CD8-positive, alpha-beta memory T cell (primary cell): ENCODE measurements around the gene PDSS2. TPM values are rescaled to one million over a fixed set of nuclear protein-coding genes. Genes with fewer than 3 reads are reported as not detected.
"Not testable (repeated sequence)": the region's sequence is repeated elsewhere in the genome, so short reads cannot be mapped to it uniquely, and the experiment has no call there.

ENCODE experiments used
- CTCF ChIA-PET: fragments of 350-600 bp; sonication (Branson Sonifier 250); formaldehyde crosslinking; loops from one replicate; lab custom pipeline; 2021; ENCODE audit warnings: antibody characterized with exemption; lab: Charles Lee
- POLR2A ChIA-PET: fragments of 350-600 bp; sonication (Branson Sonifier 250); formaldehyde crosslinking; loops from one replicate; lab custom pipeline; 2021; ENCODE audit warnings: antibody characterized with exemption; lab: Charles Lee
- DNase-seq, 5 donors: peaks; one replicate each; pipeline versions ENCODE4 v3.0.0 to v3.0.0-alpha.2; 2020 to 2022; ENCODE audit warnings: mixed read lengths in 1 of 5
- H3K27ac ChIP-seq: one replicate; pipeline ENCODE4 v1.7.0; 2013; ENCODE audit warnings: low read depth, mild to moderate bottlenecking, low read length, moderate library complexity
- H3K27me3 ChIP-seq: 2 replicates; pipeline ENCODE4 v1.7.0; 2013; ENCODE audit warnings: low read length, mild to moderate bottlenecking; ENCODE audit not compliant: insufficient read depth, poor library complexity, severe bottlenecking
- H3K36me3 ChIP-seq: 2 replicates; pipeline ENCODE4 v1.7.0; 2013; ENCODE audit warnings: mild to moderate bottlenecking, low read length, moderate library complexity; ENCODE audit not compliant: insufficient read depth
- H3K4me1 ChIP-seq: 2 replicates; pipeline ENCODE4 v1.7.0; 2013; ENCODE audit warnings: mild to moderate bottlenecking, low read length, moderate library complexity; ENCODE audit not compliant: insufficient read depth
- H3K4me3 ChIP-seq: 2 replicates; pipeline ENCODE4 v1.7.0; 2013; ENCODE audit warnings: mild to moderate bottlenecking, low read length
- H3K9me3 ChIP-seq: 2 replicates; pipeline ENCODE4 v1.7.0; 2013; ENCODE audit warnings: mild to moderate bottlenecking, low read length
- H3K27ac Mint-ChIP-seq, 8 donors: one replicate each; pipeline ENCODE4 v1.8.0; 2020 to 2021; ENCODE audit warnings: mixed read lengths in 8 of 8, mild to moderate bottlenecking in 6 of 8, inconsistent platforms in 3 of 8, moderate library complexity in 3 of 8
- H3K27me3 Mint-ChIP-seq, 2 donors: one replicate each; pipeline ENCODE4 v1.8.0; 2020 to 2021; ENCODE audit warnings: mixed read lengths in 2 of 2, mild to moderate bottlenecking in 1 of 2, moderate library complexity in 1 of 2
- H3K36me3 Mint-ChIP-seq, 3 donors: one replicate each; pipeline ENCODE4 v1.8.0; 2020 to 2021; ENCODE audit warnings: mixed read lengths in 3 of 3, inconsistent platforms in 1 of 3, mild to moderate bottlenecking in 1 of 3
- H3K4me1 Mint-ChIP-seq, 3 donors: one replicate each; pipeline ENCODE4 v1.8.0; 2020 to 2021; ENCODE audit warnings: mixed read lengths in 3 of 3, inconsistent platforms in 1 of 3, mild to moderate bottlenecking in 1 of 3
- H3K4me3 Mint-ChIP-seq, 7 donors: one replicate each; pipeline ENCODE4 v1.8.0; 2020 to 2021; ENCODE audit warnings: mixed read lengths in 7 of 7, mild to moderate bottlenecking in 6 of 7, moderate library complexity in 4 of 7, inconsistent platforms in 2 of 7
- H3K9me3 Mint-ChIP-seq, 5 donors: one replicate each; pipeline ENCODE4 v1.8.0; 2020 to 2022; ENCODE audit warnings: mixed read lengths in 5 of 5, mild to moderate bottlenecking in 3 of 5, moderate library complexity in 2 of 5, inconsistent platforms in 1 of 5
- polyA plus RNA-seq: library from polyadenylated mRNA; unstranded; fragments of 300-500 nt; fragmentation: Illumina TruSeq; gene quantifications from one replicate; pipeline ENCODE4 v1.2.3, GENCODE V29; 2021
- total RNA-seq, 2 experiments: library from RNA; stranded (reverse); gene quantifications; one replicate each; pipeline ENCODE4 v1.2.3, GENCODE V29; 2021

Gene PDSS2
- total and polyA plus RNA-seq, 3 experiments from 2014 or later = 13.4 to 14.2 (median 13.7) TPM

- H3K27ac Mint-ChIP-seq = no peak overlapping the region
- Histone ChIP-seq H3K9me3 (no peaks in the 10 kb centered on the region), H3K27me3 (no peaks in the 10 kb centered on the region), H3K4me3 (no peak overlapping the region), H3K27ac (no peak overlapping the region), H3K36me3 (no peaks in the 10 kb centered on the region), H3K4me1 (no peaks in the 10 kb centered on the region)
- H3K27me3 Mint-ChIP-seq = no peaks in the 10 kb centered on the region
- H3K4me3 Mint-ChIP-seq = no peak overlapping the region
- POLR2A ChIA-PET = interaction anchor here (0.6 kb wide), 1 partner anchor 725 kb away, joined by 3 read pairs; no protein-coding TSS in a partner anchor
- H3K9me3 Mint-ChIP-seq = no peaks in the 10 kb centered on the region
- no peak for DNase-seq
- peaks cover 0 to 4% (median 0%) of the 10 kb centered on the region in 3 donors for H3K4me1 Mint-ChIP-seq
- CTCF ChIA-PET = no interaction called here
- H3K36me3 Mint-ChIP-seq = peaks cover 0 to 2% (median 0%) of the 10 kb centered on the region in 3 donors
These were observed 178.6 kb downstream of the PDSS2 start for GRCh38 chr6:107280791-107281190.

- CTCF ChIA-PET, POLR2A ChIA-PET, H3K4me3 ChIP-seq, H3K27ac ChIP-seq, H3K36me3 ChIP-seq, DNase-seq, H3K9me3 Mint-ChIP-seq, H3K27ac Mint-ChIP-seq, H3K27me3 ChIP-seq, H3K4me1 Mint-ChIP-seq, H3K27me3 Mint-ChIP-seq, H3K4me3 Mint-ChIP-seq, H3K9me3 ChIP-seq, H3K4me1 ChIP-seq, H3K36me3 Mint-ChIP-seq: not testable (repeated sequence)
These were observed 179.4 kb downstream of the PDSS2 start for GRCh38 chr6:107280001-107280400.

- Mint-ChIP-seq H3K27me3 (peaks cover 0 to 1% of the 10 kb centered on the region in 2 donors), H3K4me1 (peaks cover 0 to 4% (median 0%) of the 10 kb centered on the region in 3 donors), H3K4me3 (no peak overlapping the region), H3K36me3 (peaks cover 3 to 18% (median 4%) of the 10 kb centered on the region in 3 donors), H3K27ac (no peak overlapping the region), H3K9me3 (no peaks in the 10 kb centered on the region)
- Histone ChIP-seq H3K36me3 (no peaks in the 10 kb centered on the region), H3K27me3 (no peaks in the 10 kb centered on the region), H3K9me3 (no peaks in the 10 kb centered on the region), H3K27ac (no peak overlapping the region), H3K4me3 (no peak overlapping the region), H3K4me1 (no peaks in the 10 kb centered on the region)
- CTCF ChIA-PET = no interaction called here
- no peak for DNase-seq
- POLR2A ChIA-PET = no interaction called here
These were observed 184.0 kb downstream of the PDSS2 start for GRCh38 chr6:107275330-107275865.

GRCh38 chr6:107274288-107274687, 185.1 kb downstream of the PDSS2 start:
- H3K27ac ChIP-seq = no peak overlapping the region
- no peak for DNase-seq
- no peak overlapping the region for H3K4me3 ChIP-seq
- ChIA-PET CTCF (no interaction called here), POLR2A (no interaction called here)
- H3K9me3 Mint-ChIP-seq = no peaks in the 10 kb centered on the region
- H3K27ac Mint-ChIP-seq = no peak overlapping the region
- peaks cover 3 to 19% (median 4%) of the 10 kb centered on the region in 3 donors for H3K36me3 Mint-ChIP-seq
- H3K4me3 Mint-ChIP-seq = no peak overlapping the region
- no peaks in the 10 kb centered on the region for H3K9me3 ChIP-seq
- peaks cover 0 to 4% (median 0%) of the 10 kb centered on the region in 3 donors for H3K4me1 Mint-ChIP-seq
- no peaks in the 10 kb centered on the region for H3K36me3 ChIP-seq
- H3K27me3 ChIP-seq = no peaks in the 10 kb centered on the region
- no peaks in the 10 kb centered on the region for H3K4me1 ChIP-seq
- H3K27me3 Mint-ChIP-seq = peaks cover 0 to 1% of the 10 kb centered on the region in 2 donors

- no peaks in the 10 kb centered on the region for H3K9me3 ChIP-seq
- H3K4me3 Mint-ChIP-seq = no peak overlapping the region
- no peaks in the 10 kb centered on the region for H3K27me3 ChIP-seq
- DNase-seq = no peak
- CTCF ChIA-PET = interaction anchor here (0.7 kb wide), 1 partner anchor 12 kb away, joined by 4 read pairs; no protein-coding TSS in a partner anchor
- POLR2A ChIA-PET = no interaction called here
- H3K27ac ChIP-seq = no peak overlapping the region
- no peak overlapping the region for H3K4me3 ChIP-seq
- peaks cover 4 to 19% (median 5%) of the 10 kb centered on the region in 3 donors for H3K36me3 Mint-ChIP-seq
- H3K27ac Mint-ChIP-seq = no peak overlapping the region
- peaks cover 0 to 1% of the 10 kb centered on the region in 2 donors for H3K27me3 Mint-ChIP-seq
- no peaks in the 10 kb centered on the region for H3K4me1 ChIP-seq
- H3K9me3 Mint-ChIP-seq = no peaks in the 10 kb centered on the region
- H3K4me1 Mint-ChIP-seq = peaks cover 0 to 4% (median 0%) of the 10 kb centered on the region in 3 donors
- H3K36me3 ChIP-seq = no peaks in the 10 kb centered on the region
These were observed 187.1 kb downstream of the PDSS2 start for GRCh38 chr6:107272246-107272645.

- Histone ChIP-seq H3K4me3 (no peak overlapping the region), H3K4me1 (no peaks in the 10 kb centered on the region), H3K9me3 (no peaks in the 10 kb centered on the region), H3K27me3 (no peaks in the 10 kb centered on the region), H3K27ac (no peak overlapping the region), H3K36me3 (no peaks in the 10 kb centered on the region)
- ChIA-PET POLR2A (no interaction called here), CTCF (no interaction called here)
- no peaks in the 10 kb centered on the region for H3K4me1 Mint-ChIP-seq
- H3K27me3 Mint-ChIP-seq = peaks cover 0 to 1% of the 10 kb centered on the region in 2 donors
- peaks cover 4 to 19% (median 5%) of the 10 kb centered on the region in 3 donors for H3K36me3 Mint-ChIP-seq
- DNase-seq = no peak
- H3K9me3 Mint-ChIP-seq = no peaks in the 10 kb centered on the region
- peak overlapping the region in 1 of 8 donors; percentile 17 for H3K27ac Mint-ChIP-seq
- no peak overlapping the region for H3K4me3 Mint-ChIP-seq
These were observed 188.1 kb downstream of the PDSS2 start for GRCh38 chr6:107271208-107271790.

- H3K27ac Mint-ChIP-seq = no peak overlapping the region
- POLR2A ChIA-PET = no interaction called here
- peaks cover 4 to 13% (median 5%) of the 10 kb centered on the region in 3 donors for H3K36me3 Mint-ChIP-seq
- H3K4me3 Mint-ChIP-seq = no peak overlapping the region
- Histone ChIP-seq H3K4me3 (no peak overlapping the region), H3K27ac (no peak overlapping the region), H3K27me3 (no peaks in the 10 kb centered on the region), H3K9me3 (no peaks in the 10 kb centered on the region), H3K4me1 (no peaks in the 10 kb centered on the region), H3K36me3 (no peaks in the 10 kb centered on the region)
- H3K9me3 Mint-ChIP-seq = no peaks in the 10 kb centered on the region
- no peaks in the 10 kb centered on the region for H3K4me1 Mint-ChIP-seq
- DNase-seq = no peak
- CTCF ChIA-PET = interaction anchor here (1.0 kb wide), 1 partner anchor 19 kb away, joined by 3 read pairs; no protein-coding TSS in a partner anchor
- no peaks in the 10 kb centered on the region for H3K27me3 Mint-ChIP-seq
These were observed 191.7 kb downstream of the PDSS2 start for GRCh38 chr6:107267634-107268033.

- no peaks in the 10 kb centered on the region for H3K4me1 ChIP-seq
- H3K4me3 ChIP-seq = no peak overlapping the region
- H3K9me3 ChIP-seq = no peaks in the 10 kb centered on the region
- POLR2A ChIA-PET = no interaction called here
- no peaks in the 10 kb centered on the region for H3K27me3 Mint-ChIP-seq
- H3K9me3 Mint-ChIP-seq = no peaks in the 10 kb centered on the region
- H3K4me3 Mint-ChIP-seq = no peak overlapping the region
- no peak overlapping the region for H3K27ac ChIP-seq
- H3K27me3 ChIP-seq = no peaks in the 10 kb centered on the region
- DNase-seq = no peak
- no peaks in the 10 kb centered on the region for H3K36me3 ChIP-seq
- no peaks in the 10 kb centered on the region for H3K4me1 Mint-ChIP-seq
- peak overlapping the region in 3 of 8 donors; percentile 2 to 48 (median 44) for H3K27ac Mint-ChIP-seq
- CTCF ChIA-PET = no interaction called here
- H3K36me3 Mint-ChIP-seq = peaks cover 0 to 11% (median 4%) of the 10 kb centered on the region in 3 donors
These were observed 192.4 kb downstream of the PDSS2 start for GRCh38 chr6:107267006-107267405.
